Lower leg skin (tissue), 3 donors: Measurements from ENCODE around the gene TTC23.

ENCODE experiments used
- POLR2A ChIP-seq, 2 donors: fragments of 450-650 bp; IDR thresholded peaks; one replicate each; pipeline ENCODE4 v1.6.1; 2016 to 2017; ENCODE audit warnings: antibody characterized with exemption in 2 of 2, mild to moderate bottlenecking in 1 of 2, moderate library complexity in 1 of 2
- TF ChIP-seq, protein P1 (sequence below), 3 donors: fragments of 450-650 bp; IDR thresholded peaks; one replicate each; pipeline ENCODE4 v1.5.1; 2016; ENCODE audit warnings: antibody characterized with exemption in 3 of 3, mild to moderate bottlenecking in 3 of 3, moderate library complexity in 2 of 3

DNA sequence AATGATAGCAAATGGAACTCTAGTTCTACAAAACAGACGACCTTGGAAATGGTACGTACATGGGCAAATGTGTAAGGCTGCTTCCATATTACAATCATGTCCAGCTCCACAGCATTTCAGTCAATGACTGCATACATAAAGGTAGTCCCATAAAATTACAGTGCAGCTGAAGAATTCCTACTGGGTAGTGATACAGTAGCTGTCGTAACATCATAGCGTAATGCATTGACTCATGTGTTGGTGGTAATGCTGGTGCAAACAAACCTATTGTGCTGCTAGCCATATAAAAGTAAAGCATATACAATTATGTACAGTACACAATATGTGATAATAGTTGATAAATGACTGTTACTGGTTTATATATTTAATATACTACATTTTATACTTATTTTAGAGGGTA is 18.5 kb downstream of the TTC23 start:
- TF ChIP-seq POLR2A (IDR thresholded peaks at IDR 0.05) = no peak
- TF ChIP-seq, protein P1, sequence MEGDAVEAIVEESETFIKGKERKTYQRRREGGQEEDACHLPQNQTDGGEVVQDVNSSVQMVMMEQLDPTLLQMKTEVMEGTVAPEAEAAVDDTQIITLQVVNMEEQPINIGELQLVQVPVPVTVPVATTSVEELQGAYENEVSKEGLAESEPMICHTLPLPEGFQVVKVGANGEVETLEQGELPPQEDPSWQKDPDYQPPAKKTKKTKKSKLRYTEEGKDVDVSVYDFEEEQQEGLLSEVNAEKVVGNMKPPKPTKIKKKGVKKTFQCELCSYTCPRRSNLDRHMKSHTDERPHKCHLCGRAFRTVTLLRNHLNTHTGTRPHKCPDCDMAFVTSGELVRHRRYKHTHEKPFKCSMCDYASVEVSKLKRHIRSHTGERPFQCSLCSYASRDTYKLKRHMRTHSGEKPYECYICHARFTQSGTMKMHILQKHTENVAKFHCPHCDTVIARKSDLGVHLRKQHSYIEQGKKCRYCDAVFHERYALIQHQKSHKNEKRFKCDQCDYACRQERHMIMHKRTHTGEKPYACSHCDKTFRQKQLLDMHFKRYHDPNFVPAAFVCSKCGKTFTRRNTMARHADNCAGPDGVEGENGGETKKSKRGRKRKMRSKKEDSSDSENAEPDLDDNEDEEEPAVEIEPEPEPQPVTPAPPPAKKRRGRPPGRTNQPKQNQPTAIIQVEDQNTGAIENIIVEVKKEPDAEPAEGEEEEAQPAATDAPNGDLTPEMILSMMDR (IDR thresholded peaks at IDR 0.05) = no peak
